Spleen (tissue), 7 donors: ENCODE data around the gene LCNL1.
"Not testable (repeated sequence)": the region's sequence is repeated elsewhere in the genome, so short reads cannot be mapped to it uniquely, and the experiment has no call there.

Experiments used
- CTCF ChIP-seq, 11 experiments: fragments of 200-600 bp in 7 of 11; fragments of 450-650 bp in 4 of 11; sonication (generic) in 4 of 11; IDR thresholded peaks in 8 of 11; conservative IDR thresholded peaks in 3 of 11; 1 replicate in 7 of 11; 2 replicates in 4 of 11; pipeline versions ENCODE4 v1.4.0 to v1.8.0; 2016 to 2021; ENCODE audit warnings: antibody characterized with exemption in 11 of 11, inconsistent platforms in 4 of 11, mild to moderate bottlenecking in 1 of 11
- POLR2A ChIP-seq, 3 donors: fragments of 450-650 bp; IDR thresholded peaks; one replicate each; pipeline ENCODE4 v1.5.1; 2017; ENCODE audit warnings: antibody characterized with exemption in 3 of 3, mild to moderate bottlenecking in 1 of 3
- donor health status: DM: no; HTN: no; CAD: no; lungs with moderate emphysema.
- donor health status: DM: no; HTN: no; CAD: no.
- donor health status: DM: no; HTN: no; CAD: no.

DNA sequence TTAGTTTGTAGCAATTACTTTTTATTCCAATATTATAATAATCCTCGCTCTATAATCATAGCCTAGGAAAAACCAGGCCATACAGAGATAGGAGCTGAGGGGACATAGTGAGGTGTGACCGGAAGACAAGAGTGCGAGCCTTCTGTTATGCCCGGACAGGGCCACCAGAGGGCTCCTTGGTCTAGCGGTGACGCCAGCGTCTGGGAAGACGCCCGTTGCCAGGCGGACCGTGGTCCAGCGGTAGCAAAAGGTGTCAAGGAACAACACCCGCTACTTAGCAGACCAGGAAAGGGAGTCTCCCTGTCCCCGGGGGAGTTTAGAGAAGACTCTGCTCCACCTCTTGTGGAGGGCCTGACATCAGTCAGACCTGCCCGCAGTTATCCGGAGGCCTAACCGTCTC, 21.5 kb downstream of the LCNL1 start:
- peak in 10 of 11 experiments; percentile 19 to 72 (median 62) for TF ChIP-seq CTCF (IDR thresholded peaks at IDR 0.05 in 8 of 11, conservative IDR thresholded peaks at IDR 0.05 in 3 of 11)
- TF ChIP-seq POLR2A (IDR thresholded peaks at IDR 0.05): not testable (repeated sequence)
